ENCODE measurements around the gene ZNF616.
"Not testable (repeated sequence)": the region's sequence is repeated elsewhere in the genome, so short reads cannot be mapped to it uniquely, and the experiment has no call there.

Gene ZNF616

DNA sequence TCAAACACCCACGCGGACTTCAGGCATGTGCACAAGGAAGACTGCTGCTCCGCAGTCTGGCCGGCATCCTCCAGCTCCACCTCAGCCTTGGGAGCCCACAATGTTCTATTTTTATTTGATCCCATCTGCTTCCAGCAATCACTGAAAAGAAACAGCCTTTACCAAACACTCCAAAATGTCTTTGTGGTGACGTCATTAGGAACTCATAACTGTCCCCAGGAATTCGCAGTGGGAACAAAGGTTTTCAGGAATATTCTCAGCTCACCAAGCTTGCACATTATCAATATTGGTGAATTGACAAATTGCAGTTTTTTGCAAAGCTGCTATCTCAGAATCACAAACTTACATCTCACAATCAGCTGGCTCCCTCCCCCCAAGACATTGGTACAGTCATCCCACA is 29.0 kb downstream of the ZNF616 start:
- no peak for DNase-seq (ENCODE audit: low read depth in 2 of 2)

DNA sequence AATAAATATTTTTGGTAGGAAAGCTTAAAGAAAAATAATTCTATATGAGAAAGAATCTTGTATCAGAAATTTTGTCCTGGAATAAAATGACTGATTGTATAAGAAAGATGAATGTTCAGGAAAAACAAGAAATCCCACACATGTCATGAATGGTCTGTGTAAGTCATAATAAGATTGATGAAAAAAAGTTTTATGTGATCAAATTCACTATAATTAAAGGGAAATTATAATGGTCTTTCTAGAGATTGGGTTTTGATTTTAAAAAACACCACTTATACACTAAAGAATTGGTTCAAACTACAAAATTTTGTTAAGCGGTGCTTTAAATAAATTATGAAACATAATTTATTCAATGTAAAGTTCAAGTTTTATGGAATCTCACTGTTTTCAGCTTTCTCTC is 37.0 kb downstream of the ZNF616 start:
- DNase-seq (ENCODE audit: low read depth in 2 of 2), result no peak

DNA sequence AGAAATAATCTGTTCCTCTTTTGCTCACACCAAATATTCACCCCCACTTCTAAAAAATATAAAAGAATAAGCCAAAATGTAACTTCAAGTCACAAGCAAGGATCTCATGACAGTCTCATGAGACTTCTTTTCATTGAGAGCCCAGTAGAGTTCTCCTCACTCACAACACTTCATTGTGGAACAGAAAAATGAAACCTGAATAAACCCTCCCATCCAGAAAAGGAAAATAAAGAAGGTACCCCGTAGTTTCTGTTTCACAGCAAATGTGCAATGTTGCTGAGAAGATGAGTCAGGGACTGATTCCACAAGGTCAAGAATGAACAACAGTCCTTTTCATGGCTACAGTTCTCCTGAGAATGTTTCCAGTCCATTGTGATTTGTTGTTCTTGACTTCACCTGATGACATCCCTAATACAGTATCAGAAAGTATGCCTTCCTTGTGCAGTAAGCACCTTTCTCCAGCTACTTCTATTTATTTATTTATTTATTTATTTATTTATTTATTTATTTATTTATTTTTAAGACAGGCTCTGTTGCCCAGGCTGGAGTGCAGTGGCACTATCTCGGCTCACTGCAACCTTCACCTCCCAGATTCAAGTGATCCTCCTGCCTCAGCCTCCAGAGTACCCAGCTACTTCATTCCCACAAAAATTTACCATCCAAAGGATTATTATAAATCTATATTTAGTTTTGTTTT is 37.7 kb downstream of the ZNF616 start:
- DNase-seq (ENCODE audit: low read depth in 2 of 2), result no peak

DNA sequence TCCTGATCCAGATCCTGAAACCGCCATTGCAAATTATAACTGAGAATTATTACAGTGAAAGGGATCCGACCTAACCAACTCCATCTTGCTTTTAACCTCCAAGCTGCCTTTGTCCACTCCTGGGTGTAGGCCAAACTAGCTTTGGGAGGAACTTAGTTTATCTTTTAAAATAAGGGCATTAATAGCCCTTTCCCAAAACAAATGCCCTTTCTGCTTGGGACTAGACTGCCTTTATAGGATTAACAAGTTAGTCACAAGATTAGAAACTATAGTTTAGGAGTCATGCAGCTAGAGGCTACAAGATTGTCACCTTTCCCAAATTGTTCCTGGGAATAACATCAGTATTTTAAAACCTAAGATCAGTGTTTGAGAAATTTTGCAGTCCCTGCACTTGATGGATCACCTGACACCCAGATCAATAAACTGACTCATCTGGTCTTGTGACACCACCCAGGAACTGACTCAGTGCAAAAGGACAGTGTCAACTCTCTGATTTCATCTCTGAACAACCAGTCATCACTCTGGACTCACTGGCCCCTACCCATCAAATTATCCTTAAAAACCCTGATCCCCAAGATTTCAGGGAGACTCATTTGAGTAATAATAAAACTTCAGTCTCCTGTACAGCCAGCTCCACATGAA is 40.1 kb downstream of the ZNF616 start:
- DNase-seq (ENCODE audit: low read depth in 2 of 2), result no peak

DNA sequence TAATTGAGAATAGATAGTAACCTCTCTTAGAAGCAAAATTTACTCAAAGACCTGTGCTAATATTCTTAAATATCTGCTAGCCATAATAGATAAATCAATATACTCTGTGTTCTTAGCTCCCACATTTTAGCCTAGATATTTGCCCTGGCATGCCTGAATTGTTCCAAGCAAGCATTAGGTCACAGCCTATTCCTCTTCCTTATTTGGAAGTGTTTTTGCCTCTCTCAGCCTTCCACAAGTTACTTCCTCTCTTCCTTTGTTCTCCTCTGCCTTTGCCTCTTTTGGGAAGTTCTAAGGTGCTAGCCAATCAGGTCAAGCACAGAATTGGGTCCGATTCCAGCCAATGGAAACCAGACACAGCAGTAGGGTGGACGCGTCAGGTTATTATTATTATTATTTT is 43.3 kb downstream of the ZNF616 start:
- DNase-seq (ENCODE audit: low read depth in 2 of 2), result not testable (repeated sequence)

DNA sequence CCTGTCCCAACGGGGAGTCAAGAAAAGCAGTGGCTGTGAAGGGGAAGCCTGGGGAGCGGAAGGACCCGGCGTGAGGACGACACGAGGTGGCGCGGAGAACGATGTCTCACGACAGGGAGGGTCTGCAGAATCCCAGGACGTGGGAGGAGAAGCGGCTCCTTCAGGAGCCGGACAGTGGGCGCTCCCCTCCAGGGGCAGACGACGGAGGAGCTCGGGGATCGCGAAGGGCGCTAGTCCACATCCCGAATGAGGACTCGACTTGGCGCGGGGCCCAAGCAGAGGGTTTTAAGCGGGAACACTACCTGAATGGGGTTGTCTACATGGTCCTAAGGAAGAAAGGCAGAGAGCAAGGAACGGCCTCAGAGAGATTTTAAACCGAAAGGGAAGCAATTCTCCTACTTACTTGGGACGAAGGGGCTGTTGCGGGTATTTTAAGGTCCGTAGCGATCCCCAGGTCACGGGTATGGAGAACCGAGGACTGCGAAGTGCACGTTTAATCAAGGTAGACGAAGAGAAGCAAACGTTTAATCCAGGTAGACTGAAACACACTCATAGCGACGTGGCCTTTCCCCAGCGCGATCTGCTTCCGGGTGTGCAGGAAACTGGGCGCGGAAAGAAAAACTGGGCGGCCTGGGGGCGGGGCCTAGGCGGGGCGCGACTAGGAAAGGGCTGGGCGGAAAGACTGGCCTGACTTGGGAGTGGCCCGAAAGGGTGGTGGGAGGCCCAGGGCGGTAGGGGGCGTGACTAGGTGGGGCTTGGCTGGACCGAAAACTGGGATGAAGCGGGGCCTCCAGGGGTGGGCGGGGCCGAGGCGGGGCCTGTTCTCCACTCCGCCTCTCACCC is 44.3 kb downstream of the ZNF616 start, which contains the start of gene ZNF841:
Gene ZNF841, minus strand, starts transcription at position 594 of the 843 bp plus-strand sequence. CDS start 10,964 bp downstream, outside the sequence.
- DNase-seq (ENCODE audit: low read depth in 2 of 2), result peak; percentile 67 to 74

DNA sequence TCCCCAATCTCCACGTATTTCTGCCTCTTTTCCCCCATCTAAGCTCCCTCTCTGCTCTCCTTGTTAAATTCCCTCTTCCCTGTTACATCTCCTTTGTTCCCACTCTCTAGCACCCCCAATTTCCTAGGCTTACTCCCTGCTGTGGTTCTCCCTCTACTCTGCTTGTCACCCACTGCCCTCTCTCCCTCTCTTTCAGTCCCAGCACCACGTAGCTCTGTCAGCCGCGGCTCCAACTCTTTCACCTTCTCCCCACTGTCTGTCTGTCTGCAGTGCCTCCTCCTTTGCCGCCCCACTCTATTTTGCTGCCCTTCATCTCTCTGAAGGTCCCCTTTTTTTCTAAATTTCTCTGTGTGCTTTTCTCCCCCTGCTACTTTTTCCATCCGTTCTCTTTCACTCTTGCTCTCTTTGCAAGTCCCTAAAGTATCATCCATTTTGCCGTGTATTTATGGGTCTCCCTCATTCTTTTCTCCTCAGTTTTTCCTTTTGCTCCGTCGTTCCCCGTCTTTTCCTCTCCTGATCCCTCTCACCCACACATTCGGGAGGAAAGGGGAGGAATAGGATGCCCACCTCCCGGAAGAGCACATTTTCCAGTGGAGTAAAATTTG is 45.1 kb downstream of the ZNF616 start:
- no peak for DNase-seq (ENCODE audit: low read depth in 2 of 2)

DNA sequence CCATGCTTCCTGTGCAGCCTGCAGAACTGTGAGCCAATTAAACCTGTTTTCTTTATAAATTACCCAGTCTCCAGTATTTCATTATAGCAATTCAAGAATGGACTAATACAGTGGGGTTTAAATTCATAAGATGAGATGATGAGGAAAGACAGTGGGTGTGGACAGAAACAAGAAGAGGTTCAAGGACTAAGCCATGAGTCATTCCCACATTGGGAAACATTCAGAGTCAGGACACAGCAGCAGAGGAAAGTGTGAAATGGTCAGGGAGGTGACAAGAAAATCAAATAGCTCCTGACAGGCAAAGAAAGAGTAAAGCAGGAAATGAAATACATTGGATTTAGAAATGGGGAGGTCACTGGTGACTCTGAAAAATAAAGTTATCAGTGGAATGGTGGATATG is 53.3 kb downstream of the ZNF616 start:
- DNase-seq (ENCODE audit: low read depth in 2 of 2), result no peak

DNA sequence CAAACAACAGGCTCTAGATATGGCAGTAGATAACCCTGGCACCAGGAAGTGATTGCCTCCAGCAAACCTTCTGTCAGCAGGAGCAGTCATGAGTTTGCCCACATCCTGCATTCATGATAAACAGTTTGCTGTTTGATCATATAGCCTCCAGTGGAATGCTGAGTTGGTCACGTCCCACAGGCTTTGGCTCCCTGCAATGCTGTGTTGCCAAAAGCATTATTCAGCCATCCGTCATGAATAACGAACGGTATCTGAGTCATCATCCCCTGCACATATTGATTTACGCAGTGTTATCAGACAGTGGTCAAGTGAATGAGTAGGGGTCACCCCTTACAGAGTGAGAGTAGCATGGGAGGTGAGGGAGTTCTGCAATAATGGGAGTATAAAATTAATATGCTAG is 69.2 kb downstream of the ZNF616 start:
- no peak for DNase-seq (ENCODE audit: low read depth in 2 of 2)

DNA sequence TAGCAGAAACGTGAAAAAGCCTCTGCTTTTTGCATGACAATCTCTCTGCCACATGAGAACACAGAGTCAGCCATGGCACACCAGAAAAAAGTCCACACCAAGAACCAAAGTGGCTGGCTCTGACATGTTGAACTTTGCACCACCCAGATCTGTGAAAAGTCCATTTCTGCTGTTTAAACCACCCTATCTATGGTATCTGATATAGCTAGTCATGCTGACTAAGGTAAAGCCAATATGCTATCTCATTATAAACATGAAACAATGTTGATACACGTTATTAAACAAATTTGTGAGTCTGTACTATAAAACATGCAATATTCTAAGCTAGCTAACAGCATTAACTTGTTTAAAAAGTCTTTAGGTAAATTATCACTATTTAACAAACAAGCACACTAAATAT is 70.1 kb downstream of the ZNF616 start:
- no peak for DNase-seq (ENCODE audit: low read depth in 2 of 2)

DNA sequence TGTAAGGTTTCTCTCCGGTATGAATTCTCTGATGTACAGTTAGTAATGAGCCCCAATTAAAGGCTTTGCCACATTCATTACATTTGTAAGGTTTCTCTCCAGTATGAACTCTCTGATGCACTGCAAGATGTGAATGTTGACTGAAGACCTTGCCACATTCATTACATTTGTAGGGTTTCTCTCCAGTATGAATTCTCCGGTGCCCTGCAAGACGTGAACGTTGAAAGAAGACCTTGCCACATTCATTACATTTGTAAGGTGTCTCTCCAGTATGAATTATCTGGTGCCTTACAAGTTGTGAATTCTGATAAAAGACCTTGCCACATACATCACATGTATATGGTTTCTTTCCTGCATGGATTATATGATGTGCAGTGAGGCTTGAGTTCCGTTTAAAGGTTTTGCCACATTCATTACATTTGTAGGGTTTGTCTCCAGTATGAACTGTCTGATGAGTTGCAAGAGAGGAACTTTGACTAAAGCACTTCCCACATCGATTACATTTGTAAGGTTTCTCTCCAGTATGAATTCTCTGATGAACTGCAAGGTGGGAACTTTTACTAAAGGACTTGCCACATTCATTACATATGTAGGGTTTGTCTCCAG is 73.4 kb downstream of the ZNF616 start:
- no peak for DNase-seq (ENCODE audit: low read depth in 2 of 2)

DNA sequence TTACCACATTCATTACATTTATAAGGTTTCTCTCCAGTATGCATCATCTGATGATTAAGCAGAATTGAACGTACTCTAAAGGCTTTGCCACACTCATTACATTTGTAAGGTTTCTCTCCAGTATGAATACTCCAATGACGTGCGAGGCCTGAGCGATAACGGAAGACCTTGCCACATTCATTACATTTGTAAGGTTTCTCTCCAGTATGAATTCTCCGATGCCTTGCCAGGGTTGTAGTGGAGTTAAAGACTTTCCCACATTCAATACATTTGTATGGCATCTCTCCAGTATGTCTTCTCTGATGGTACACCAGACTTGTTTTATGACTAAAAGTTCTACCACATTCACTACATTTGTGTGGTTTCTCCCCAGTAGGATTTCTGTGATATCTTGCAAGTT is 74.3 kb downstream of the ZNF616 start:
- no peak for DNase-seq (ENCODE audit: low read depth in 2 of 2)

All from stimulated activated CD8-positive, alpha-beta memory T cell treated with anti-CD3 and anti-CD28 coated beads, Interleukin-2, amount 100 ng/mL, for 1 hour (primary cell).